MM.1S (cell line): Measurements from ENCODE around the gene KBTBD4.

ENCODE experiments used
- DNase-seq: peaks from one replicate; pipeline ENCODE4 v3.0.0-alpha.2; 2015
- H2AFZ ChIP-seq: fragments of 300-600 bp; sonication (generic); 2 replicates; pipeline ENCODE4 v1.6.0; 2016; ENCODE audit warnings: antibody characterized with exemption, low read length
- H3F3A ChIP-seq: fragments of 300-600 bp; sonication (generic); 2 replicates; pipeline ENCODE4 v1.6.1; 2016; ENCODE audit warnings: mild to moderate bottlenecking, antibody characterized with exemption, low read length, moderate library complexity, mixed read lengths; ENCODE audit not compliant: insufficient read depth
- H3K27ac ChIP-seq: fragments of 300-600 bp; sonication (generic); 2 replicates; pipeline ENCODE4 v1.5.1; 2016; ENCODE audit warnings: mild to moderate bottlenecking, low read length
- H3K27me3 ChIP-seq: fragments of 300-600 bp; sonication (generic); replicated peaks from 2 replicates; pipeline ENCODE4 v1.6.0; 2016; ENCODE audit warnings: low read length; ENCODE audit not compliant: insufficient read depth
- H3K36me3 ChIP-seq: fragments of 300-600 bp; sonication (generic); replicated peaks from 2 replicates; pipeline ENCODE4 v1.6.1; 2016; ENCODE audit warnings: mild to moderate bottlenecking, low read length, mixed read lengths; ENCODE audit not compliant: insufficient read depth
- H3K4me1 ChIP-seq: fragments of 300-600 bp; sonication (generic); 2 replicates; pipeline ENCODE4 v1.6.1; 2016; ENCODE audit warnings: low read length, mixed read lengths
- H3K4me2 ChIP-seq: fragments of 300-600 bp; sonication (generic); 2 replicates; pipeline ENCODE4 v1.6.0; 2016; ENCODE audit warnings: low read depth, low read length
- H3K4me3 ChIP-seq: fragments of 300-600 bp; sonication (generic); 2 replicates; pipeline ENCODE4 v1.5.1; 2016; ENCODE audit warnings: low read length, mixed read lengths
- H3K79me2 ChIP-seq: fragments of 300-600 bp; sonication (generic); 2 replicates; pipeline ENCODE4 v1.6.1; 2016; ENCODE audit warnings: mixed run types, low read length, mixed read lengths
- H3K9ac ChIP-seq: fragments of 300-600 bp; sonication (generic); 2 replicates; pipeline ENCODE4 v1.6.1; 2016; ENCODE audit warnings: low read length, mixed read lengths
- H3K9me2 ChIP-seq: fragments of 300-600 bp; sonication (generic); replicated peaks from 2 replicates; pipeline ENCODE4 v1.6.1; 2016; ENCODE audit warnings: mild to moderate bottlenecking, low read length, mixed read lengths; ENCODE audit not compliant: insufficient read depth
- H3K9me3 ChIP-seq: fragments of 300-600 bp; sonication (generic); replicated peaks from 2 replicates; pipeline ENCODE4 v1.6.1; 2016; ENCODE audit warnings: mild to moderate bottlenecking, low read length, mixed read lengths; ENCODE audit not compliant: insufficient read depth
- H4K20me1 ChIP-seq: fragments of 300-600 bp; sonication (generic); 2 replicates; pipeline ENCODE4 v1.6.1; 2016; ENCODE audit warnings: mild to moderate bottlenecking, low read length, moderate library complexity, mixed read lengths; ENCODE audit not compliant: insufficient read depth
- EZH2 ChIP-seq: fragments of 300-600 bp; sonication (generic); optimal IDR thresholded peaks from 2 replicates; pipeline ENCODE3; 2017; ENCODE audit warnings: low read depth, mild to moderate bottlenecking, antibody characterized with exemption, low read length, mixed read lengths
- EZH2phosphoT487 ChIP-seq: fragments of 300-600 bp; sonication (generic); IDR thresholded peaks from 2 replicates; pipeline ENCODE4 v1.6.1; 2018; ENCODE audit warnings: antibody characterized with exemption, low read length
- TF ChIP-seq, protein P1 (sequence below): fragments of 300-600 bp; sonication (generic); IDR thresholded peaks from 2 replicates; pipeline ENCODE4 v1.5.1; 2016; ENCODE audit warnings: antibody characterized with exemption, low read length, mixed read lengths

Gene KBTBD4

DNA sequence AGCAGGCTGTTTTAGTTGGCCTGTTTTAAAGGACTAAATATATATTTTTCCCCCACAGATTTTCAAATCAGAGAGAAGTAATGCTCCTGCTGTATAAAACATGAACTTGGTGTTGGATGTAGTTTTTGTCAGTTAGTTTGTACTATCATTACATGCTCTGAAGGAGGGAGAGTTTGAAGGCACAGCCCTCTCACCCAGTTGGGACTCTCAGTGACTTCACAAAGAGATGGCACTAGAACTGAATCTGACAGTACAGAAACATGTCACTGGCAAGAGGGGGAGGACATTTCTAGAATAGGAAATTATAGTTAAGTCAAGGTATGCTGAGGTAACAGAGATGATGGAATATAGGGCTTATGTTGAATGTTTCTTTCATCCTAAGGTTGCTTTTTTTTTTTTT lies 36.5 kb upstream of the KBTBD4 start:
- no peaks in the 10 kb centered on the region for H3K36me3 ChIP-seq
- H3K9ac ChIP-seq = no peak overlapping the region
- no peak overlapping the region for H3K4me3 ChIP-seq
- H3K9me2 ChIP-seq = no peaks in the 10 kb centered on the region
- H3K4me2 ChIP-seq = no peak overlapping the region
- no peaks in the 10 kb centered on the region for H3K9me3 ChIP-seq
- no peaks in the 10 kb centered on the region for H3K79me2 ChIP-seq
- H4K20me1 ChIP-seq = no peaks in the 10 kb centered on the region
- no peak overlapping the region for H2AFZ ChIP-seq
- TF ChIP-seq, protein P1, sequence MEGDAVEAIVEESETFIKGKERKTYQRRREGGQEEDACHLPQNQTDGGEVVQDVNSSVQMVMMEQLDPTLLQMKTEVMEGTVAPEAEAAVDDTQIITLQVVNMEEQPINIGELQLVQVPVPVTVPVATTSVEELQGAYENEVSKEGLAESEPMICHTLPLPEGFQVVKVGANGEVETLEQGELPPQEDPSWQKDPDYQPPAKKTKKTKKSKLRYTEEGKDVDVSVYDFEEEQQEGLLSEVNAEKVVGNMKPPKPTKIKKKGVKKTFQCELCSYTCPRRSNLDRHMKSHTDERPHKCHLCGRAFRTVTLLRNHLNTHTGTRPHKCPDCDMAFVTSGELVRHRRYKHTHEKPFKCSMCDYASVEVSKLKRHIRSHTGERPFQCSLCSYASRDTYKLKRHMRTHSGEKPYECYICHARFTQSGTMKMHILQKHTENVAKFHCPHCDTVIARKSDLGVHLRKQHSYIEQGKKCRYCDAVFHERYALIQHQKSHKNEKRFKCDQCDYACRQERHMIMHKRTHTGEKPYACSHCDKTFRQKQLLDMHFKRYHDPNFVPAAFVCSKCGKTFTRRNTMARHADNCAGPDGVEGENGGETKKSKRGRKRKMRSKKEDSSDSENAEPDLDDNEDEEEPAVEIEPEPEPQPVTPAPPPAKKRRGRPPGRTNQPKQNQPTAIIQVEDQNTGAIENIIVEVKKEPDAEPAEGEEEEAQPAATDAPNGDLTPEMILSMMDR = no peak
- DNase-seq = no peak
- H3K4me1 ChIP-seq = peaks cover 42% of the 10 kb centered on the region
- H3K27ac ChIP-seq = no peak overlapping the region
- H3K27me3 ChIP-seq = no peaks in the 10 kb centered on the region
- peaks cover 15% of the 10 kb centered on the region; the same call in 1 of the 2 replicates for H3F3A ChIP-seq

DNA sequence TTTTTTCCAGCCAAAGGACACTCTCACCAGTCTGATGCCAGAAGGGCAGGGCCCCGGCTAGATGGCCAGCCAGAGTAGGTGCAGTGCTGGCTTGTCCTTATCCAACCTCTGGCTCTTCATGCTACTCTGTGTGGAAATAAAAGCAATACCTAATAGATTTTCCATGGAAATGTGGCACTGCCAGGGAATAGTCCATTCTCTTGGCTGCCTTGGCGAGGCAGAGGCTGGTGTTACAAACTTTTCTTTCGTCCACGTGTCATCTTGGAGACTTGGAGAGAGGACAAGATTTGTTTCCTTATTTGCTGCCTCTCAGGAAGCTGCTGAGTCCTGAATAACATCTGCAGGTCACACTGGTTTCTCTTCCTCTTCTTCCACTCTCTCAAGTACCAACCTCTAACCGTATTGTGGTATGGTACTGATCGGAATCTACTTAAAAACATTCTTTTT lies 32.6 kb upstream of the KBTBD4 start:
- H3K9me2 ChIP-seq = no peaks in the 10 kb centered on the region
- 0 out of 2 replicates have a peak, but pooled peaks cover 4% of the 10 kb centered on the region for H3F3A ChIP-seq
- H3K79me2 ChIP-seq = no peaks in the 10 kb centered on the region
- no peak overlapping the region for H3K4me3 ChIP-seq
- peak overlapping the region; percentile 15; the same call in 1 of the 2 replicates for H3K27ac ChIP-seq
- H3K4me2 ChIP-seq = peak overlapping the region; percentile 35; the same call in 1 of the 2 replicates
- H3K36me3 ChIP-seq = no peaks in the 10 kb centered on the region
- peaks cover 18% of the 10 kb centered on the region for H3K4me1 ChIP-seq
- H3K27me3 ChIP-seq = no peaks in the 10 kb centered on the region
- no peaks in the 10 kb centered on the region for H4K20me1 ChIP-seq
- H3K9ac ChIP-seq = no peak overlapping the region
- DNase-seq = peak; percentile 33
- no peak for TF ChIP-seq EZH2phosphoT487
- TF ChIP-seq, protein P1 = no peak
- no peak for TF ChIP-seq EZH2
- no peak overlapping the region for H2AFZ ChIP-seq
- no peaks in the 10 kb centered on the region for H3K9me3 ChIP-seq

DNA sequence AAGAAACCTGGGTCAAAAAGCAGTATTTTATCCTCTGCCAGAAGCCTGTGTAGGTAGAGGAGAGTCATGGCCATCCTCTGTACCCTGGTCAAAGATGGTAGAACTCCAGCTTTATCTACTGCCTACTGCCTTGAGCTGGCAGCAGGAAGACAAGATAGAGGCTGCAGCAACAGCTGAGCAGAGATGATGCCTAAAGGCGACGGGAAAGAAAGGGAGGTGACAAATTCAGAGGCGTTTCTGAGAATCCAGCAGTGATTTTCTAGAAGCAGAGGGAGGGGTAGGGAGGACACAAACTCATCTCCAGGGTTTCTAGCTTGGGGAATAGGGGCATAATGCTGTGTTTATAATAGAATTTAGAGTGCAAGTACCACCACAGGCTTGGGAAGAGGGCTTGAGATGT lies 30.9 kb upstream of the KBTBD4 start:
- Histone ChIP-seq H3K4me3 (no peak overlapping the region), H3K9me2 (no peaks in the 10 kb centered on the region), H3K4me1 (peaks cover 16% of the 10 kb centered on the region), H3K27me3 (no peaks in the 10 kb centered on the region), H3K27ac (no peak overlapping the region), H3F3A (0 out of 2 replicates have a peak, but pooled peaks cover 4% of the 10 kb centered on the region), H3K36me3 (no peaks in the 10 kb centered on the region), H3K79me2 (no peaks in the 10 kb centered on the region), H3K9ac (no peak overlapping the region), H2AFZ (no peak overlapping the region), H3K9me3 (no peaks in the 10 kb centered on the region), H4K20me1 (no peaks in the 10 kb centered on the region), H3K4me2 (no peak overlapping the region)
- no peak for DNase-seq
- TF ChIP-seq, protein P1 = no peak
- TF ChIP-seq EZH2 (no peak), EZH2phosphoT487 (no peak)
